Measurements from ENCODE around the gene SLC2A3.
"Not testable (repeated sequence)": the region's sequence is repeated elsewhere in the genome, so short reads cannot be mapped to it uniquely, and the experiment has no call there.

DNA sequence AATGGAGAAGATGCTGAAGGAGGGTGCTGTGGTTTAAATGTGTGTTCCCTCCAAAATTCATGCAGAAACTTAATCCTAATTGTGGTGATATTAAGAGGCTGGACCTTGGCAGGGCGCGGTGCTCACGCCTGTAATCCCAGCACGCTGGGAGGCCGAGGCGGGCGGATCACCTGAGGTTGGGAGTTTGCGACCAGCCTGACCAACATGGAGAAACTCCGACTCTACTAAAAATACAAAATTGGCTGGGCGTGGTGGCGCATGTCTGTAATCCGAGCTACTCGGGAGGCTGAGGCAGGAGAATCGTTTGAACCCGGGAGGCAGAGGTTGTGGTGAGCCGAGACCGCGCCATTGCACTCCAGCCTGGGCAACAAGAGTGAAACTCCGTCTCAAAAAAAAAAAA, 18.9 kb upstream of the SLC2A3 start:
- TF ChIP-seq, protein P1, sequence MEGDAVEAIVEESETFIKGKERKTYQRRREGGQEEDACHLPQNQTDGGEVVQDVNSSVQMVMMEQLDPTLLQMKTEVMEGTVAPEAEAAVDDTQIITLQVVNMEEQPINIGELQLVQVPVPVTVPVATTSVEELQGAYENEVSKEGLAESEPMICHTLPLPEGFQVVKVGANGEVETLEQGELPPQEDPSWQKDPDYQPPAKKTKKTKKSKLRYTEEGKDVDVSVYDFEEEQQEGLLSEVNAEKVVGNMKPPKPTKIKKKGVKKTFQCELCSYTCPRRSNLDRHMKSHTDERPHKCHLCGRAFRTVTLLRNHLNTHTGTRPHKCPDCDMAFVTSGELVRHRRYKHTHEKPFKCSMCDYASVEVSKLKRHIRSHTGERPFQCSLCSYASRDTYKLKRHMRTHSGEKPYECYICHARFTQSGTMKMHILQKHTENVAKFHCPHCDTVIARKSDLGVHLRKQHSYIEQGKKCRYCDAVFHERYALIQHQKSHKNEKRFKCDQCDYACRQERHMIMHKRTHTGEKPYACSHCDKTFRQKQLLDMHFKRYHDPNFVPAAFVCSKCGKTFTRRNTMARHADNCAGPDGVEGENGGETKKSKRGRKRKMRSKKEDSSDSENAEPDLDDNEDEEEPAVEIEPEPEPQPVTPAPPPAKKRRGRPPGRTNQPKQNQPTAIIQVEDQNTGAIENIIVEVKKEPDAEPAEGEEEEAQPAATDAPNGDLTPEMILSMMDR (IDR thresholded peaks at IDR 0.05; ENCODE audit: poor library complexity): not testable (repeated sequence)
- not testable (repeated sequence) for TF ChIP-seq EZH2 (IDR thresholded peaks at IDR 0.05; ENCODE audit: borderline replicate concordance)
